ENCODE results near the gene METTL15.

DNA sequence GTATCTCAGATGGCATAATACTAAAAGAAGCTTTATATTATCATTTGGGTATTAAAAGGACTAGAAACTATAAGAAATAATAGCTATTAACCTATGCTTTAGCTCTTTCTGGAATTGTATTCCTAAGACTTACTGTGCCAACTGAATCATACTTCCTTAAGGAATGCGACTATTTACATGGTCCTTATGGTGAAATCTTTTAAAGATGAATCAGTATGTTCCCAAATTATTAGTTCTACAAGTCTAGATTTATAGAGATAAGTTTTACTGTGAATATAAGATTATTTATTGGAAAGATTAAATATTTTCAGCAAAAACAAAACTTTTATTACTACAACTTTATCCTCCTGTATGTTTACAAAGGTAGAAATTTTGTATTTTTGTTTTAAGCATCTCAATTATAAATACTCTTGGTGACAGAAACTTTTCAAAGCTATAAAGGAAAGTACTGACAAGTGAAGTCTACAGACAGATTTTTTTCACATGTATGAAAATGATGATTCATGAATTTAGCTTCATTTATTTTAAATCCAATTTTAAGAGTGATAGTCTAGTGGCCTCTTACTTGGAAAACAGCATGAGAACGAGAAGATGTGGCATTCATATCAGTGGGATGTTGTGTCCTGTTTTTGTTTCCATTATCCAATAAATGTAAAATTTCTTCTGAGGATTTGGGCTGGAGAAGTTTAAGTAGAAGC lies 18.0 kb upstream of the METTL15 start:
- TF ChIP-seq POLR2A (IDR thresholded peaks at IDR 0.05), result no peak
- TF ChIP-seq, protein P1, sequence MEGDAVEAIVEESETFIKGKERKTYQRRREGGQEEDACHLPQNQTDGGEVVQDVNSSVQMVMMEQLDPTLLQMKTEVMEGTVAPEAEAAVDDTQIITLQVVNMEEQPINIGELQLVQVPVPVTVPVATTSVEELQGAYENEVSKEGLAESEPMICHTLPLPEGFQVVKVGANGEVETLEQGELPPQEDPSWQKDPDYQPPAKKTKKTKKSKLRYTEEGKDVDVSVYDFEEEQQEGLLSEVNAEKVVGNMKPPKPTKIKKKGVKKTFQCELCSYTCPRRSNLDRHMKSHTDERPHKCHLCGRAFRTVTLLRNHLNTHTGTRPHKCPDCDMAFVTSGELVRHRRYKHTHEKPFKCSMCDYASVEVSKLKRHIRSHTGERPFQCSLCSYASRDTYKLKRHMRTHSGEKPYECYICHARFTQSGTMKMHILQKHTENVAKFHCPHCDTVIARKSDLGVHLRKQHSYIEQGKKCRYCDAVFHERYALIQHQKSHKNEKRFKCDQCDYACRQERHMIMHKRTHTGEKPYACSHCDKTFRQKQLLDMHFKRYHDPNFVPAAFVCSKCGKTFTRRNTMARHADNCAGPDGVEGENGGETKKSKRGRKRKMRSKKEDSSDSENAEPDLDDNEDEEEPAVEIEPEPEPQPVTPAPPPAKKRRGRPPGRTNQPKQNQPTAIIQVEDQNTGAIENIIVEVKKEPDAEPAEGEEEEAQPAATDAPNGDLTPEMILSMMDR (IDR thresholded peaks at IDR 0.05), result no peak
